ENCODE measurements around the gene KRT83.

- TF ChIP-seq CTCF (conservative IDR thresholded peaks at IDR 0.05; ENCODE audit: low read depth, low read length) (no peak), EZH2 (IDR thresholded peaks at IDR 0.05; ENCODE audit: borderline replicate concordance, low read depth, low read length, poor library complexity, severe bottlenecking) (no peak)
Measured at GRCh38 chr12:52361553-52361952, 40.4 kb upstream of the KRT83 start.

Measured in A673 (cell line).